ENCODE results near the gene RAB26. TPM values are rescaled to one million over a fixed set of nuclear protein-coding genes. Genes with fewer than 3 reads are reported as not detected.

The RAB26 gene
- total RNA-seq, 2 donors from 2014 or later: 1.8 to 5.1 TPM

GRCh38 chr16:2183671-2184070 lies 35.2 kb downstream of the RAB26 start:
- no peaks in the 10 kb centered on the region for H3K9me3 ChIP-seq
- WGBS: 93% methylated on average over 30 of the region's 30 CpGs
- no peak overlapping the region for H3K4me3 ChIP-seq
- no peaks in the 10 kb centered on the region for H3K4me1 ChIP-seq (replicated peaks)
- intact Hi-C loops (cut with DNase I): no loop called here
- no peaks in the 10 kb centered on the region for H3K27me3 ChIP-seq (replicated peaks; ENCODE audit: insufficient read depth)
- no peak for DNase-seq (ENCODE audit: low spot score)
- H3K27ac ChIP-seq: no peak overlapping the region
- H3K36me3 ChIP-seq: no peaks in the 10 kb centered on the region
- TF ChIP-seq, protein P1, sequence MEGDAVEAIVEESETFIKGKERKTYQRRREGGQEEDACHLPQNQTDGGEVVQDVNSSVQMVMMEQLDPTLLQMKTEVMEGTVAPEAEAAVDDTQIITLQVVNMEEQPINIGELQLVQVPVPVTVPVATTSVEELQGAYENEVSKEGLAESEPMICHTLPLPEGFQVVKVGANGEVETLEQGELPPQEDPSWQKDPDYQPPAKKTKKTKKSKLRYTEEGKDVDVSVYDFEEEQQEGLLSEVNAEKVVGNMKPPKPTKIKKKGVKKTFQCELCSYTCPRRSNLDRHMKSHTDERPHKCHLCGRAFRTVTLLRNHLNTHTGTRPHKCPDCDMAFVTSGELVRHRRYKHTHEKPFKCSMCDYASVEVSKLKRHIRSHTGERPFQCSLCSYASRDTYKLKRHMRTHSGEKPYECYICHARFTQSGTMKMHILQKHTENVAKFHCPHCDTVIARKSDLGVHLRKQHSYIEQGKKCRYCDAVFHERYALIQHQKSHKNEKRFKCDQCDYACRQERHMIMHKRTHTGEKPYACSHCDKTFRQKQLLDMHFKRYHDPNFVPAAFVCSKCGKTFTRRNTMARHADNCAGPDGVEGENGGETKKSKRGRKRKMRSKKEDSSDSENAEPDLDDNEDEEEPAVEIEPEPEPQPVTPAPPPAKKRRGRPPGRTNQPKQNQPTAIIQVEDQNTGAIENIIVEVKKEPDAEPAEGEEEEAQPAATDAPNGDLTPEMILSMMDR (IDR thresholded peaks at IDR 0.05): no peak
- TF ChIP-seq POLR2A (IDR thresholded peaks at IDR 0.05): no peak
- TF ChIP-seq POLR2AphosphoS5 (IDR thresholded peaks at IDR 0.05): no peak

GRCh38 chr16:2184346-2184745 lies 35.9 kb downstream of the RAB26 start:
- no peaks in the 10 kb centered on the region for H3K36me3 ChIP-seq
- TF ChIP-seq POLR2AphosphoS5 (IDR thresholded peaks at IDR 0.05) (no peak), POLR2A (IDR thresholded peaks at IDR 0.05) (no peak)
- TF ChIP-seq, protein P1 (IDR thresholded peaks at IDR 0.05): no peak
- H3K27ac ChIP-seq: no peak overlapping the region
- intact Hi-C loops (cut with DNase I): no loop called here
- no peaks in the 10 kb centered on the region for H3K4me1 ChIP-seq (replicated peaks)
- 87% methylated on average over 19 of the region's 19 CpGs for WGBS
- no peak for DNase-seq (ENCODE audit: low spot score)
- H3K9me3 ChIP-seq: no peaks in the 10 kb centered on the region
- H3K4me3 ChIP-seq: no peak overlapping the region
- no peaks in the 10 kb centered on the region for H3K27me3 ChIP-seq (replicated peaks; ENCODE audit: insufficient read depth)

DNA sequence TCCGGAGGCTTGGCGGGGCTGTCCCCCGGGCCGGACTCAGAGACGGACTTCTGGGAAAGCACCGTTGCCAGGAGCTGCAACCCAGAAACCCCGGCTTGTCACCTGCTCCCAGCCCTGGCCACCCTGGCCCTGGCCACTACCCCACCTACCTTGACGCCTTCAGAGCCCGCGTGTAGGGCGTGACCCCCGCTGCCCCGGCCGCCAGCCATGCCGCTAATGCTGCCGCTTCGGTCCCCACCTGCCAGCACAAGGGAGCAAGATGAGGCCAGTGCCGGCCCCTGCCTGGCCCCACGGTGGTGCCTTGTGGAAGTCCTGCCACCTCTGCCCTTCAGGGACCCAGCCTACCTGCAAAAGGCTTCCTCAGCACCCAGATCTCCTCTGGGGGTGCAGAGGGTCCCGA lies 36.5 kb downstream of the RAB26 start:
- intact Hi-C loops (cut with DNase I): no loop called here
- WGBS: 88% methylated on average over 20 of the region's 20 CpGs
- DNase-seq (ENCODE audit: low spot score): no peak
- Histone ChIP-seq H3K4me3 (no peak overlapping the region), H3K27ac (no peak overlapping the region), H3K27me3 (replicated peaks; ENCODE audit: insufficient read depth) (no peaks in the 10 kb centered on the region), H3K4me1 (replicated peaks) (no peaks in the 10 kb centered on the region), H3K36me3 (no peaks in the 10 kb centered on the region), H3K9me3 (no peaks in the 10 kb centered on the region)
- TF ChIP-seq POLR2AphosphoS5 (IDR thresholded peaks at IDR 0.05) (no peak), POLR2A (IDR thresholded peaks at IDR 0.05) (no peak)
- TF ChIP-seq, protein P1 (IDR thresholded peaks at IDR 0.05): no peak

GRCh38 chr16:2186064-2186463 lies 37.6 kb downstream of the RAB26 start:
- H3K4me3 ChIP-seq: no peak overlapping the region
- no peaks in the 10 kb centered on the region for H3K9me3 ChIP-seq
- no peaks in the 10 kb centered on the region for H3K4me1 ChIP-seq (replicated peaks)
- WGBS: 90% methylated on average over 13 of the region's 13 CpGs
- H3K27ac ChIP-seq: no peak overlapping the region
- H3K36me3 ChIP-seq: no peaks in the 10 kb centered on the region
- TF ChIP-seq POLR2A (IDR thresholded peaks at IDR 0.05): no peak
- TF ChIP-seq POLR2AphosphoS5 (IDR thresholded peaks at IDR 0.05): no peak
- TF ChIP-seq, protein P1 (IDR thresholded peaks at IDR 0.05): no peak
- DNase-seq (ENCODE audit: low spot score): no peak
- intact Hi-C loops (cut with DNase I): no loop called here
- no peaks in the 10 kb centered on the region for H3K27me3 ChIP-seq (replicated peaks; ENCODE audit: insufficient read depth)

DNA sequence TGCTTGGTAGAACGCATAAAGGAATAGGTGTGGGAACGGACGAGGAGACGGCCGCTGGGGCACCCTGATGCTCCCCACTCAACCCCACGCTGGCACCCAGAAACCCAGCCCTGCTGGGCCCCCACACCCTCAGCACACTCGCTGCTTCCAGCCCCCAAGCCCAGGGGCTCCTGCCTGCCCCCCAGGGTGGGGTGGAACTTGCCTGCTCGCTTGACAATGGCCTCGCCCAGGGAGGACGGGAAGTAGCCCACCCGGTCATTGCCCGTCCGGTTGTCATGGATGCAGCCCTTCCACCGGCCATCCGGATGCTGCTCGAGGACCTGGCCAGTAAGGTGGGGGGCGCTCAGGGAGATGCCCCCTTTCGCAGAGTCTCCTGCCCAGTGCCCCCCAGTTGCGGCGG lies 38.1 kb downstream of the RAB26 start:
- H3K27me3 ChIP-seq (replicated peaks; ENCODE audit: insufficient read depth): no peaks in the 10 kb centered on the region
- no peak for DNase-seq (ENCODE audit: low spot score)
- no peak overlapping the region for H3K4me3 ChIP-seq
- no peaks in the 10 kb centered on the region for H3K36me3 ChIP-seq
- no peak overlapping the region for H3K27ac ChIP-seq
- TF ChIP-seq, protein P1 (IDR thresholded peaks at IDR 0.05): no peak
- TF ChIP-seq POLR2A (IDR thresholded peaks at IDR 0.05): no peak
- no peak for TF ChIP-seq POLR2AphosphoS5 (IDR thresholded peaks at IDR 0.05)
- intact Hi-C loops (cut with DNase I): no loop called here
- no peaks in the 10 kb centered on the region for H3K4me1 ChIP-seq (replicated peaks)
- no peaks in the 10 kb centered on the region for H3K9me3 ChIP-seq
- 91% methylated on average over 19 of the region's 20 CpGs for WGBS
